HG02870 (cell line): ENCODE data around the gene KCNC1.
A peak's percentile ranks its signal among the peaks of the same experiment; 100 is the strongest.

Source experiments
- ATAC-seq: cut with Tn5 transposase; IDR thresholded peaks from one replicate; pipeline ENCODE4 v1.9.1; 2021; ENCODE audit warnings: mild to moderate bottlenecking, moderate library complexity; ENCODE audit not compliant: unreplicated experiment

KCNC1 gene

DNA sequence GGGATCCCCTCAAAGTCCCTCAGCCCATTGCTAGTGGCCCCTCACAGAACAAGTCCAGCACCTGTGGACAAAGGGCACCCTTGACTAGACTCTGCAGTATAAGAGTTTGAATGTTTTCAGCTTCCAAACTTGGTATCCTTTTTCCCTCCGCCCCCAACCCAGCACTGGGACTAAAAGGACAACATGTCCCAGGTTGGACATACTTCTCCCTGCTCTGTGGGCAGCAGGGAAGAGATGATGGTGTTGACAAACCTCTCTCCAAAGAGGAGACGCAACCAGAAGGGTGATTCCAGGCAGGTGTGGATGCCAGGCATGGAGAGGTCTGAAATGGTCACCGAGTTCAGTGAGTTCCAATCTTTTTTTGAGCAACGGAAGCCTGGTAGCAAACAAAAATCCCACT, 19.7 kb upstream of the KCNC1 start:
- ATAC-seq = no peak

DNA sequence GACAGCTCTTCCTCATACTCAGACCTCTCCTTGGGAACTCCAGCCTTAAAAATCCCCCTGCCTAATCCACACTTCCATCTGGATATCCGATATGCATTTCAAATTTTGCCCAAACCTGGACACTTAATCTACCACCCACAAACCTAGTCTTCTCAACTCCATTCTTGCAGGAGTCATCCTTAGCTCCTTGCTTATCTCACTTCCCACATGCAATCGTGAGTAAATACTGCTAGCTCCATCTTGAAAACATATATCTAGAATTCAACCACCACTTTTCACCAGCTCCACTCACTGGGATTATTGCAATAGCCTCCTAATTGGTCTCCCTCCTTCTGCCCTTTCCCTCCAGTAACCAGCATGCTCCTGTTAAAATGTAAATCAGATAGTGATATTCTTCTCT, 17.8 kb upstream of the KCNC1 start:
- no peak for ATAC-seq

DNA sequence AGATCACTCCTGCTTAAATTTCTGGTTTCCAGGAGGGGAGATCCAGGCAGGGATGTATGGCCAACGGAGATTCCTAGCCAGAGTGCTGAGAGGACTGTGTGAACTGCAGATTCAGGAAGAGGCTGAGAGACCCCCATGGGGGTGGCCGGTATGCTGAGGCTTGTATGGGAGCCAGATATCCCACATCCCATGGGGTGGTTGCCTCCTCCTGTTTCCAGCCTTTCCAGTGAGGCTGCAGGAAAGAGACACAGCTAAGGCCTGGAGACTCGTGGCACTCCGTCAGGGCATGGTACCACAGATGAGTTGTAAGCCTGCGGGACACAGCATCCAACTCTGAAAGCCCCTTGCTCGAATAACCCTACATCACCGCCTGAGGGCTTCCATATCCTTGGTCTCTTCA, 16.6 kb upstream of the KCNC1 start:
- ATAC-seq = no peak

DNA sequence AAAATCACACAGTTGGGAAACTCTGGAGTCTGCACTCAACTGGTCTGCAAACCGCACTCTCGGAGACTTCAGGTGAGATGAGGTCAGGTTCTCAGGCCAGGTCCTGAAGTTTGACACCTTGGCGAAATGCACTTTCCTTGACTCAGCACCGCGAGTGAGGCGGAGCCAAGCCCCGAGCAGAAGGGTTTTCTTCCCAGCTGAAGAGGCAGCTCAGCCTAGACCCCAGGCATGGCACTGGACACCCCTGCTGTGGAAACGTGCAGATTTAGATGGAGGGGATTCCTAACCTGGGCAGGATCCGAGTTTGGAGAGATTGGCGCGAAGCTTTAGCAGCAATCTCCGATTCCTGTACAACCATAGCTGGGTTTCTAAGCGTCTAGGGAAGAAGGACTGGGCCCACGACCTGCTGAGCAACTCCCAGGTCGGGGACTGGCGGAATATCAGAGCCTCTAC, 16.0 kb upstream of the KCNC1 start:
- no peak for ATAC-seq

DNA sequence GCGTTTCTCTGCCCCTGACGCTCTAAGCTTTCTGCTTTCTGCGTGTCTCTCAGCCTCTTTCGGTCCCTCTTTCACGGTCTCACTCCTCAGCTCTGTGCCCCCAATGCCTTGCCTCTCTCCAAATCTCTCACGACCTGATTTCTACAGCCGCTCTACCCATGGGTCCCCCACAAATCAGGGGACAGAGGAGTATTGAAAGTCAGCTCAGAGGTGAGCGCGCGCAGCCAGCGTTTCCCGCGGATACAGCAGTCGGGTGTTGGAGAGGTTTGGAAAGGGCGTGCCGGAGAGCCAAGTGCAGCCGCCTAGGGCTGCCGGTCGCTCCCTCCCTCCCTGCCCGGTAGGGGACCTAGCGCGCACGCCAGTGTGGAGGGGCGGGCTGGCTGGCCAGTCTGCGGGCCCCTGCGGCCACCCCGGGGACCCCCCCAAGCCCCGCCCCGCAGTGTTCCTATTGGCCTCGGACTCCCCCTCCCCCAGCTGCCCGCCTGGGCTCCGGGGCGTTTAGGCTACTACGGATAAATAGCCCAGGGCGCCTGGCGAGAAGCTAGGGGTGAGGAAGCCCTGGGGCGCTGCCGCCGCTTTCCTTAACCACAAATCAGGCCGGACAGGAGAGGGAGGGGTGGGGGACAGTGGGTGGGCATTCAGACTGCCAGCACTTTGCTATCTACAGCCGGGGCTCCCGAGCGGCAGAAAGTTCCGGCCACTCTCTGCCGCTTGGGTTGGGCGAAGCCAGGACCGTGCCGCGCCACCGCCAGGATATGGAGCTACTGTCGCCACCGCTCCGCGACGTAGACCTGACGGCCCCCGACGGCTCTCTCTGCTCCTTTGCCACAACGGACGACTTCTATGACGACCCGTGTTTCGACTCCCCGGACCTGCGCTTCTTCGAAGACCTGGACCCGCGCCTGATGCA, 15.3 kb upstream of the KCNC1 start, which contains the start of gene MYOD1:
Gene MYOD1, plus strand, starts transcription at position 544 of the 910 bp plus-strand sequence. Its CDS starts 212 bp downstream, at position 756.
- no peak for ATAC-seq

DNA sequence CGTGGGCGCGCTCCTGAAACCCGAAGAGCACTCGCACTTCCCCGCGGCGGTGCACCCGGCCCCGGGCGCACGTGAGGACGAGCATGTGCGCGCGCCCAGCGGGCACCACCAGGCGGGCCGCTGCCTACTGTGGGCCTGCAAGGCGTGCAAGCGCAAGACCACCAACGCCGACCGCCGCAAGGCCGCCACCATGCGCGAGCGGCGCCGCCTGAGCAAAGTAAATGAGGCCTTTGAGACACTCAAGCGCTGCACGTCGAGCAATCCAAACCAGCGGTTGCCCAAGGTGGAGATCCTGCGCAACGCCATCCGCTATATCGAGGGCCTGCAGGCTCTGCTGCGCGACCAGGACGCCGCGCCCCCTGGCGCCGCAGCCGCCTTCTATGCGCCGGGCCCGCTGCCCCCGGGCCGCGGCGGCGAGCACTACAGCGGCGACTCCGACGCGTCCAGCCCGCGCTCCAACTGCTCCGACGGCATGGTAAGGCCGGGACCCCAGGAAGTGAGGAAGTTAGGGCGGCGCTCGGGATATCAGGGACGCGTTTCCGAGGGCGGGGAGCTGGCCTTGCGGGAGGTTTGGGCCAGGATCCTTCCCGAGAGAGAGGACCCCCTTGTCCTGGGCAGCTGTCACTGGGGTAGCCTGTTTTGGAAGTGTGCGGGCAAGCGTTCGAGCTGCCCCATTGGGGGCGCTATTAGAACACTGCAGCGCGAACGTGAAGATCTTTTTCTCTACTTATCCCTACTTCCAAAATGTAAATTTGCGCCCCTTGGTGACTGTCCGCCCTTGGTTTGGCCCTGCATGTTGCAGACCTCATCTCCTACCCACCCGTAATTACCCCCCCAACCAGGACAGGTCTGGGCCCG, 14.4 kb upstream of the KCNC1 start:
- no peak for ATAC-seq

DNA sequence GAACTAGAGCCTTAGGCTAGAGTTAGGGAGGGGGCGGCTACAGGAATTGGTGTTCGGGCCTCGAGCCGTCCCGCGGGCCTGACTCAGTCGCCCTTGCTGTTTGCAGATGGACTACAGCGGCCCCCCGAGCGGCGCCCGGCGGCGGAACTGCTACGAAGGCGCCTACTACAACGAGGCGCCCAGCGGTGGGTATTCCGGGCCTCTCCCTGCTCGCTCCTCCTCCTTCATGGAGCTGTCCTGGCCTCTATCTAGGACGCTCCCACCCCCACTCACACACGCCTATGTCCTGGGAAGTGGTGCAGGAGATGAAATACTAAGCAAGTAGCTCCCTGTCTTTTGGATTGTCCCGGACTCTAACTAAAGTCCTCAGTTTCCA, 13.8 kb upstream of the KCNC1 start:
- ATAC-seq = no peak

DNA sequence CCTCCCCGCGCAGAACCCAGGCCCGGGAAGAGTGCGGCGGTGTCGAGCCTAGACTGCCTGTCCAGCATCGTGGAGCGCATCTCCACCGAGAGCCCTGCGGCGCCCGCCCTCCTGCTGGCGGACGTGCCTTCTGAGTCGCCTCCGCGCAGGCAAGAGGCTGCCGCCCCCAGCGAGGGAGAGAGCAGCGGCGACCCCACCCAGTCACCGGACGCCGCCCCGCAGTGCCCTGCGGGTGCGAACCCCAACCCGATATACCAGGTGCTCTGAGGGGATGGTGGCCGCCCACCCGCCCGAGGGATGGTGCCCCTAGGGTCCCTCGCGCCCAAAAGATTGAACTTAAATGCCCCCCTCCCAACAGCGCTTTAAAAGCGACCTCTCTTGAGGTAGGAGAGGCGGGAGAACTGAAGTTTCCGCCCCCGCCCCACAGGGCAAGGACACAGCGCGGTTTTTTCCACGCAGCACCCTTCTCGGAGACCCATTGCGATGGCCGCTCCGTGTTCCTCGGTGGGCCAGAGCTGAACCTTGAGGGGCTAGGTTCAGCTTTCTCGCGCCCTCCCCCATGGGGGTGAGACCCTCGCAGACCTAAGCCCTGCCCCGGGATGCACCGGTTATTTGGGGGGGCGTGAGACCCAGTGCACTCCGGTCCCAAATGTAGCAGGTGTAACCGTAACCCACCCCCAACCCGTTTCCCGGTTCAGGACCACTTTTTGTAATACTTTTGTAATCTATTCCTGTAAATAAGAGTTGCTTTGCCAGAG, 13.2 kb upstream of the KCNC1 start:
- ATAC-seq = no peak

DNA sequence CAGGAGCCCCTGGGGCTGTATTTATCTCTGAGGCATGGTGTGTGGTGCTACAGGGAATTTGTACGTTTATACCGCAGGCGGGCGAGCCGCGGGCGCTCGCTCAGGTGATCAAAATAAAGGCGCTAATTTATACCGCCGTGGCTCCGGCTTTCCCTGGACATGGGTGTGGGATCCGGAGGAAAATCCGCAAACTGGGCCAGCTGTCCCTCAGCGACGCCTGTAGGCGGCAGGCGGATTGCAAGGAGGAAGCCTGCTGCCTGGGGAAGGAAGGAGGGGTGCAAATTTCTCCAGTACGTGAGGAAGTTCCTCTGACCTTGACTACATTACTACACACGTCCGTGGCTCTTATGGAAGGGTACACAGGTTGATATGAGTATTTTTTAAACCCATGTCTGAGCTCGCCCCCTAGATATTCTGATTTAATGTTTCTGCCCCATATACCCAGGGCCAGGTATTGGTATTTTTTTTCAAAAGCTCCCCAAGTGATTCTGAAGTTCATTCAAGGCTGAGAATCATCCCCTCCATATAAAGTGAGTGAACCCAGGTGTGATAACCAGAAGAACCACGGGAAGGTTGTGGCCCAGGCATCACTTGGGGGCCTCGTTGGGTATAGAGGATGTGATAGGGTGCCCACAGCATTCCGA, 12.5 kb upstream of the KCNC1 start:
- no peak for ATAC-seq

DNA sequence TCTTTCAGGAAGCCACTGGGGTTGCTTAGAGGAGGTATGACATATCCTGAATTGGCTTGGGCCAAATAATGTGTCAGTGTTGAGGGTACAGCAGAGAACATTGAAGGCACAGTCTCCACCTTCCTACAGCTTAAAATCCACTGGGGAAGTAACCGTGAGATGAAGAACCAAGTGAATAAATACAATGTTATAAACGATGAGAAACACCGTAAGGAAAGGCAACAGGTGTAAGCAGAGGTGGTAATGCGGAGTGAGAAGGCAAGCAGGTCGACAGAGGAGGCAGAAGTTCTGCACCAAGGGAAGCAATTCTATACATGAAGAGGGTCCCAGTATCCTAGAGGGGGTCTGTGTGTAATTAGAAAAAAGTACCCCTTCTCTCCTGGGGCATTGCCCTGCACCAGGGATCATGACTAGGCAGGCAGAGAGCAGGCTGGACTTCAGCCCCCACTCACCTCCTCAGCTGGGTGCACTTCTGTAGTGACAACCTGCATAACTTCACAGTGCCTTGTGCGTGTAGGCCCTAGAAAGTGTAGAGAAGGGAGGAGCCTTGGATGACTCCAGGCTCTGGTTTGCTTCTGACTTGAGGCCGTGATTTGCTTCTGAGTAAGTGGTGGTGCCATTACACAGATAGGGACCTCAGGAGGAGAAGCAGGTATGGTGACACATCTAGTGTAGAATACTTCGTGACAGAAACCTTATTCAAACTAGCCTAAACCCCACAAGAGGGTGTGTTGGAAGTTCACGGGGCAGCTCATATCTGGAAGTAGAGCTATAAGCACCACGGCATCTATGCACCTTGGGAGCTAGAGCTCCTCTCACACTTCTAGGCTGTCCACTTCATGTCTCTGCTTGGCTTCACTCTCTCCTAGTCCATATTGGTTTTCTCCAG, 10.3 kb upstream of the KCNC1 start:
- ATAC-seq = no peak

DNA sequence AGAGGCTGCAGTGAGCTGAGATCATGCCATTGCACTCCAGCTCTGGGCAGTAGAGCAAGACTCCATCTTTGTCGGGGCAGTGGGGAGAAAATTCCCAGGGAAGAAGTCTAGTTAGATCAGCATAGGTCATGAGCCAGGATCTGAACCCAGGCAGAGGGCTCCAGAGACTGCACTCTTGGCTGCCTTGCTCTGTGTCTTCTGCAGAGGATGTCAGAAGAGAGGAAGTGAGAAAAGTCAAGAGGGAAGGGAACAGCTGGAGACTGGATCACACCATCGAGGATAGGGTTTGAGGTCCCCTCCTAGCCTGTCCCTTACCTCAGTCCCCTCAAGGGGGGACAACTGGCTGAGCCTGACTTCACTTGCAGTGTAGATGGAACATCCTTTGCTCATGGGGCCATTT, 9.4 kb upstream of the KCNC1 start:
- no peak for ATAC-seq

DNA sequence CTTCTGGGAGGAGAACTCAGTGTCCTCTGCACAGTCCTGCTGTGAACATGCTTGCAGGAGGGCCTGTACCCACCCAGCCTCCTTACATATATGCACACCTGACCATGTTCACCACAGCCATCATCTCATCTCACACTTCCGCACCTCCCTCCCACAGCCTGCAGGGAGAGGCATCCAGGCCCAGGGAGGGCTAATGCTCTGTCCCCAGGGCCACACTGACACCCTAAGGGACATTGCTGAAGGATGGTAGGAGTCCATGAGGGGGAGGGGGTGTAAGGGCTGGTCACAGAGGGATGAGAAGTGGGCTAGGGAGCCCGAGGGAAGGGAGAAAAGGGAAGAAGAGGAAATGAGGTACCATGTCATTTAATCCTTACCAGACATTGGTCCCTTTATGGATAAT, 4.4 kb upstream of the KCNC1 start:
- ATAC-seq = no peak

DNA sequence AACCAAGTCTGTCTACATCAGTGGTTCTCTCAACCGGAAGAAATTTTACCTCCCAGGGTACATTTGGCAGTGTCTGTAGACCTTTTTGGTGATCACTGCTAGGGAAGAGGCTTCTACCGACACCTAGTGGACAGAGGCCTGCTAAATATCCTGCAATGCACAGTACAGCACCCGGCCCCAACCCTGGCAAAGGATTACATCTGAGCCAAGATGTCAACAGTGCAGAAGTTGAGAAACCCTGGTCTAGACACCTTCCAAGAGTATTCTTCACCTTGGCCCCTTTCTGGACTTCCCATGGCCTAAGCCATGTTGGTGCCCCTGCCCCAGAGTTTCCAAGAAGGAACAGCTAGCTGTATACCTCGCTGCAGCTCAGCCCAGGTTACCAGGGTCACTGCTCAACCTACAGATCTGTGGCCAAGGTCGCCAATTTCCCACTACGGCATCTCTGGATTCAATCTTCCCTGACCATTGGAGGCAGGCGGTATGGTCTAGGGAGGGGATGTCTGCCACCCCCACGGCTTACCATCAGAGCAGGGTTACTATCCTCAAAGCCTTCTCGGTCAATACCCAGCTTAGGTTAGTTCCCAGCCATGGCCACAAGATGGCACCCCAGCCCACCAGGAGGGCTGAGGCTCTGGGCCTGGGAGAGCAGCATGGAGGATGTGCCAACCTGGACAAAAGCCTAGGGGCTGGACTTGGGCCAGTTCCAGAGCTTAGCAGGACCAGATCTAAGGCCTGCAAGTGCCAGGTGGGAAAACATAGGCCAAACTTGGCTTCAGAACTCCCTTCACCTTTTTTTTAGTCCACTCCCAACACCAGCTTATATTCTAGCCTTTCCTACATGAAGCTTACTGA, 3.7 kb upstream of the KCNC1 start:
- ATAC-seq = peak; percentile 83

DNA sequence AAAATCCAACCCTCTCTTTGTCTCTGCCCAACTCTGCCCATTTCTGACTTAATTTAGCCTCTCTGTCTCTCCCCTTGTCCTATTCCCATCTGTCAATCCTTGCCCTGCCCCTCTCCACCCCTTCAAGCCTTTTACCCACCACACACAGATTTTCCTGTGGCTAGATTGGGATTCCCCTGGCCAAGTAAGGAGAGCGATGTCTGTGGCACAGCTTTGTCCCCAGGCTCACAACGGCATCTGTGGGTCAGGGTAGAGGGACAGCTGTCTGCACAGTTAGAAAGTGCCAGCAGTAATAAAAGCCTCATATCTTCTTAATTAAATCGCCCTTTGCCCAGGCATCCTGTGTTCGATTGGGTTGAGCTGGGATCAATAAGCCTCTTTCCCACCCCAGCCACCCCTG, 1.3 kb upstream of the KCNC1 start:
- ATAC-seq = no peak

DNA sequence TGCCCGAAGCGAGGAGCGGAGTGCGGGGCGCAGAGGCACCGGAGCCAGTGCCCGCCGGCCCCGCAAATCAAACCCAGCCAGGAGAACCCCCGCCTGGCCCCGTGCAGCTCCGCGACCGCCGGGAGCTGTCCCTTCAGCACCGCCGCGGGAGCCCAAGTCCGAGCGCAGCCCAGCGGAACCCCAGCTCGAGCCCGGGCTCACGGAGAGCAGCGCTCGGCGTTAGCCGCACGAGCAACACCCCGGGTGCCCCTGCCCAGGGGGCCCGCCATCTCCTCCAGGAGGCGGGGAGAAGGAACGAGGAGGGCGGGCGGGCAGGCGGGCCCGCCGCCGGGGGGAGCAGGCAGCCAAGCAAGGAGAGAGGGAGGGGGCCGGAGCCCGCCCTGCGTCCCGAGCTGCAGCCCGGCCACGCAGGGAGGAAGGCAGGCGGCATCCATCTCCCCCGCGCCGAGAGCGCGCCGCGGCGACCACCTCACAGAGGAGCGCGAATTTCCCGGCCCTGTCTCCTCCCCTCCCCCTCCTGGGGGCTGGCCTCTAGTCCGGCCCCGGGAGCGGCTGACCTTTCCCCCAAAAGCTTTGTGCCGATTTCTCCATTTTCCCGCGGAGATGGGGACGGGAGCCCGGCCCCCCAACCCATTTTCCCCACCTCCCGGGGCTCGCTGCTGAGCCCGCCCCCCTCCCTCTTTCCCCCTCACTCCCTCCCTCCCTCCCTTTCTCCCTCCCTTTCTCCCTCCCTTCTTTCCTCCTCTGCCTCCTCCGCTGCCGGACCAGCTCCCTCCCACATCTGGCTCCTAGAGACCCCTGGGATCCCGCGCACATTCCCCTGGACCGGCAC, 621 bp downstream of the KCNC1 start:
- no peak for ATAC-seq

DNA sequence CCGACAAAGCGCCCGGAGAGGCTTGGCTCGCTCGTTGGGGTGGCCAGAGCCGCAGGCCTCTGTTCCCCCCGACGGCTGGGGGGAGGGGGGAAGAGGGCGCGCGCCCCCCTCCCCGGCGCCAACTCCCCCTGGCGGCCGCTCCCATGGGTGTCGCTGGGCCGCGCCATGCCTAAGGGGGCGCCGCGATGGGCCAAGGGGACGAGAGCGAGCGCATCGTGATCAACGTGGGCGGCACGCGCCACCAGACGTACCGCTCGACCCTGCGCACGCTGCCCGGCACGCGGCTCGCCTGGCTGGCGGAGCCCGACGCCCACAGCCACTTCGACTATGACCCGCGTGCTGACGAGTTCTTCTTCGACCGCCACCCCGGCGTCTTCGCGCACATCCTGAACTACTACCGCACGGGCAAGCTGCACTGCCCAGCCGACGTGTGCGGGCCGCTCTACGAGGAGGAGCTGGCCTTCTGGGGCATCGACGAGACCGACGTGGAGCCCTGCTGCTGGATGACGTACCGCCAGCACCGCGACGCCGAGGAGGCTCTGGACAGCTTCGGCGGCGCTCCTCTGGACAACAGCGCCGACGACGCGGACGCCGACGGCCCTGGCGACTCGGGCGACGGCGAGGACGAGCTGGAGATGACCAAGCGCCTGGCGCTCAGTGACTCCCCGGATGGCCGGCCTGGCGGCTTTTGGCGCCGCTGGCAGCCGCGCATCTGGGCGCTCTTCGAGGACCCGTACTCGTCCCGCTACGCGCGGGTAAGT, 1.4 kb downstream of the KCNC1 start:
- no peak for ATAC-seq

DNA sequence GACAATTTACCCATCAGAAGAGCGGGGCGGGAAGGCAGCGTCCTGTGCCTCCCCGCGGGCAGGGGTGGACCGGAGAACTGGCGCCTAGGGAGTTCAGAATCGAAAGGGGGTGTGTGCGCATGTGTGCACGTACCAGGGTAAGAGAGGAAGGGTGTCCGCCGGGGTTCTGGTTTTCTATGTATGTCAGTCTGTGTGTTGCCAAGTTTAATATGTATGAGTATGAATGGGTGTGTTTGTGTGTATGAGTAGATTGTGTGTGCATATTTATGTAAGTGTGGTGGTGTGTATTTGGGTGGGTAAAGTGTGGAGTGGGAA, 2.0 kb downstream of the KCNC1 start:
- ATAC-seq = no peak
